ENCODE data around the gene JCAD. TPM values are rescaled to one million over a fixed set of nuclear protein-coding genes. Genes with fewer than 3 reads are reported as not detected.

The JCAD gene
- total RNA-seq, 4 donors from 2014 or later, result 33.6 to 65.2 (median 53.3) TPM

GRCh38 chr10:30081182-30081581 lies 21.8 kb upstream of the JCAD start:
- no peak overlapping the region for H3K27ac ChIP-seq (replicated peaks in 1 of 4)
- no peaks in the 10 kb centered on the region for H3K4me1 ChIP-seq
- H3K4me3 ChIP-seq, result no peak overlapping the region
- no peak for DNase-seq (ENCODE audit: extremely low spot score)
- no peaks in the 10 kb centered on the region for H3K27me3 ChIP-seq
- intact Hi-C loops (cut with DNase I), result no loop called here
- WGBS, result 99% methylated on average over 5 of the region's 5 CpGs
- H3K9me3 ChIP-seq, result no peaks in the 10 kb centered on the region
- no peak for TF ChIP-seq CTCF (IDR thresholded peaks at IDR 0.05)
- TF ChIP-seq POLR2A (IDR thresholded peaks at IDR 0.05; ENCODE audit: low read depth), result no peak
- TF ChIP-seq EP300 (IDR thresholded peaks at IDR 0.05), result no peak
- TF ChIP-seq POLR2AphosphoS5 (IDR thresholded peaks at IDR 0.05), result no peak
- H3K36me3 ChIP-seq, result no peaks in the 10 kb centered on the region

- Histone ChIP-seq H3K36me3 (no peaks in the 10 kb centered on the region), H3K27ac (replicated peaks in 1 of 4) (no peak overlapping the region), H3K9me3 (no peaks in the 10 kb centered on the region), H3K4me3 (no peak overlapping the region), H3K27me3 (no peaks in the 10 kb centered on the region), H3K4me1 (no peaks in the 10 kb centered on the region)
- no peak for DNase-seq (ENCODE audit: extremely low spot score)
- WGBS, result 100% methylated on average over 1 of the region's 1 CpG
- TF ChIP-seq POLR2A (IDR thresholded peaks at IDR 0.05; ENCODE audit: low read depth) (no peak), CTCF (IDR thresholded peaks at IDR 0.05) (no peak), EP300 (IDR thresholded peaks at IDR 0.05) (no peak), POLR2AphosphoS5 (IDR thresholded peaks at IDR 0.05) (no peak)
- intact Hi-C loops (cut with DNase I), result no loop called here
Observed at GRCh38 chr10:30080161-30080560, 20.8 kb upstream of the JCAD start.

GRCh38 chr10:30079408-30079807 lies 20.0 kb upstream of the JCAD start:
- no peak for DNase-seq (ENCODE audit: extremely low spot score)
- intact Hi-C loops (cut with DNase I), result no loop called here
- Histone ChIP-seq H3K27ac (replicated peaks in 1 of 4) (no peak overlapping the region), H3K27me3 (no peaks in the 10 kb centered on the region), H3K4me3 (no peak overlapping the region), H3K36me3 (no peaks in the 10 kb centered on the region), H3K9me3 (no peaks in the 10 kb centered on the region), H3K4me1 (no peaks in the 10 kb centered on the region)
- TF ChIP-seq POLR2AphosphoS5 (IDR thresholded peaks at IDR 0.05) (no peak), EP300 (IDR thresholded peaks at IDR 0.05) (no peak), CTCF (IDR thresholded peaks at IDR 0.05) (no peak), POLR2A (IDR thresholded peaks at IDR 0.05; ENCODE audit: low read depth) (no peak)
- WGBS, result 100% methylated on average over 1 of the region's 1 CpG

- Histone ChIP-seq H3K4me1 (no peaks in the 10 kb centered on the region), H3K4me3 (no peak overlapping the region), H3K9me3 (no peaks in the 10 kb centered on the region), H3K36me3 (no peaks in the 10 kb centered on the region), H3K27ac (replicated peaks in 1 of 4) (no peak overlapping the region), H3K27me3 (no peaks in the 10 kb centered on the region)
- TF ChIP-seq CTCF (IDR thresholded peaks at IDR 0.05) (no peak), POLR2A (IDR thresholded peaks at IDR 0.05; ENCODE audit: low read depth) (no peak), POLR2AphosphoS5 (IDR thresholded peaks at IDR 0.05) (no peak), EP300 (IDR thresholded peaks at IDR 0.05) (no peak)
- intact Hi-C loops (cut with DNase I), result no loop called here
- no peak for DNase-seq (ENCODE audit: extremely low spot score)
- 92% methylated on average over 6 of the region's 6 CpGs for WGBS
Observed at GRCh38 chr10:30075481-30075880, 16.1 kb upstream of the JCAD start.

- no peak overlapping the region for H3K4me3 ChIP-seq
- no peaks in the 10 kb centered on the region for H3K27me3 ChIP-seq
- TF ChIP-seq POLR2A (IDR thresholded peaks at IDR 0.05; ENCODE audit: low read depth), result no peak
Observed at GRCh38 chr10:30074933-30075332, 15.5 kb upstream of the JCAD start.

More at GRCh38 chr10:30074933-30075332, 15.5 kb upstream of the JCAD start:
- no peaks in the 10 kb centered on the region for H3K4me1 ChIP-seq
- H3K27ac ChIP-seq (replicated peaks in 1 of 4), result no peak overlapping the region
- no peak for DNase-seq (ENCODE audit: extremely low spot score)
- H3K36me3 ChIP-seq, result no peaks in the 10 kb centered on the region
- H3K9me3 ChIP-seq, result no peaks in the 10 kb centered on the region
- intact Hi-C loops (cut with DNase I), result no loop called here

Measured in esophagus muscularis mucosa (tissue), 4 donors.